ENCODE data around the gene MAP1LC3A. TPM values are rescaled to one million over a fixed set of nuclear protein-coding genes. Genes with fewer than 3 reads are reported as not detected.

Gene MAP1LC3A
- total and polyA plus RNA-seq, 2 donors (not counting 3 experiments of a cell fraction or from before 2014, with no cell fraction given): 32.1 to 39.8 TPM

- H3K4me2 ChIP-seq (ENCODE audit: insufficient read depth, low read length): no peak overlapping the region
Observed at GRCh38 chr20:34561661-34562060, 3.1 kb downstream of the MAP1LC3A start.

GRCh38 chr20:34562641-34563040 is 4.1 kb downstream of the MAP1LC3A start:
- H3K4me2 ChIP-seq (ENCODE audit: insufficient read depth, low read length): no peak overlapping the region
- H3K9ac ChIP-seq (replicated peaks; ENCODE audit: extremely low read depth, insufficient read depth, low read length): no peak overlapping the region
- H3K36me3 ChIP-seq (ENCODE audit: control insufficient read depth in 2 of 2, extremely low read depth in 1 of 2, insufficient read depth in 2 of 2, low read length in 2 of 2): no peaks in the 10 kb centered on the region
- dilution Hi-C loops (cut with MboI; ENCODE audit: extremely low pct_ligation_motif_present, low sequenced_read_pairs) (no loop called here), intact Hi-C loops (cut with micrococcal nuclease) (loop anchor here (1.0 kb wide), 1 partner anchor 207 kb away; no protein-coding TSS in a partner anchor)
- H4K20me1 ChIP-seq (replicated peaks; ENCODE audit: control insufficient read depth, extremely low read depth, insufficient read depth, low read length): no peaks in the 10 kb centered on the region
- POLR2A ChIA-PET: no interaction called here
- H3K4me1 ChIP-seq (ENCODE audit: control insufficient read depth, extremely low read depth, insufficient read depth, low read length): no peaks in the 10 kb centered on the region
- H3K27me3 ChIP-seq (ENCODE audit: control insufficient read depth in 2 of 2, insufficient read depth in 2 of 2, low read length in 2 of 2): no peaks in the 10 kb centered on the region
- FAIRE-seq (peak; percentile 79), DNase-seq (ENCODE audit: low read depth, low spot score) (peak; percentile 39)
- no peaks in the 10 kb centered on the region for H3K79me2 ChIP-seq (ENCODE audit: control insufficient read depth, insufficient read depth, low read length)
- H3K9me1 ChIP-seq (replicated peaks; ENCODE audit: control insufficient read depth, extremely low read depth, insufficient read depth, low read length): no peaks in the 10 kb centered on the region
- H3K27ac ChIP-seq (ENCODE audit: insufficient read depth, low read depth, low read length): no peak overlapping the region
- no peaks in the 10 kb centered on the region for H3K9me3 ChIP-seq (replicated peaks; ENCODE audit: control insufficient read depth, insufficient read depth, low read length)
- TF ChIP-seq MYC (IDR thresholded peaks at IDR 0.05; ENCODE audit: low read depth, low read length): no peak
- TF ChIP-seq CTCF (IDR thresholded peaks at IDR 0.05; ENCODE audit: extremely low read depth in 1 of 2, insufficient read depth in 1 of 2, low read depth in 1 of 2, low read length in 2 of 2): peak; percentile 64 to 83
- H3K4me3 ChIP-seq (replicated peaks in 1 of 3; ENCODE audit: insufficient read depth in 1 of 3, low read depth in 1 of 3, low read length in 3 of 3): no peak overlapping the region
- no peak overlapping the region for H2AFZ ChIP-seq (ENCODE audit: low read depth, low read length)
- CTCF ChIA-PET: interaction anchor here (0.8 to 2.7 kb wide), 14 partner anchors 9 to 372 kb away, joined by 3 to 23 read pairs (median 6); partner anchors contain the start of gene TP53INP2
- BruUV-seq (replicated peaks): no TSS peak

More at GRCh38 chr20:34561661-34562060, 3.1 kb downstream of the MAP1LC3A start:
- Histone ChIP-seq H3K9ac (replicated peaks; ENCODE audit: extremely low read depth, insufficient read depth, low read length) (no peak overlapping the region), H3K27ac (ENCODE audit: insufficient read depth, low read depth, low read length) (no peak overlapping the region), H3K79me2 (ENCODE audit: control insufficient read depth, insufficient read depth, low read length) (no peaks in the 10 kb centered on the region), H2AFZ (ENCODE audit: low read depth, low read length) (no peak overlapping the region), H4K20me1 (replicated peaks; ENCODE audit: control insufficient read depth, extremely low read depth, insufficient read depth, low read length) (no peaks in the 10 kb centered on the region), H3K4me3 (replicated peaks in 1 of 3; ENCODE audit: insufficient read depth in 1 of 3, low read depth in 1 of 3, low read length in 3 of 3) (no peak overlapping the region), H3K9me1 (replicated peaks; ENCODE audit: control insufficient read depth, extremely low read depth, insufficient read depth, low read length) (no peaks in the 10 kb centered on the region), H3K36me3 (ENCODE audit: control insufficient read depth in 2 of 2, extremely low read depth in 1 of 2, insufficient read depth in 2 of 2, low read length in 2 of 2) (no peaks in the 10 kb centered on the region), H3K27me3 (ENCODE audit: control insufficient read depth in 2 of 2, insufficient read depth in 2 of 2, low read length in 2 of 2) (no peaks in the 10 kb centered on the region), H3K9me3 (replicated peaks; ENCODE audit: control insufficient read depth, insufficient read depth, low read length) (no peaks in the 10 kb centered on the region), H3K4me1 (ENCODE audit: control insufficient read depth, extremely low read depth, insufficient read depth, low read length) (no peaks in the 10 kb centered on the region)
- BruUV-seq (replicated peaks): no TSS peak
- no peak for DNase-seq (ENCODE audit: low read depth, low spot score)
- TF ChIP-seq MAX (IDR thresholded peaks at IDR 0.05; ENCODE audit: insufficient read depth, insufficient read length) (no peak), EZH2 (IDR thresholded peaks at IDR 0.05; ENCODE audit: borderline replicate concordance, low read depth, low read length, severe bottlenecking) (no peak), POLR2AphosphoS5 (IDR thresholded peaks at IDR 0.05; ENCODE audit: insufficient read depth, low read depth, low read length) (no peak), JUN (IDR thresholded peaks at IDR 0.05; ENCODE audit: borderline replicate concordance, insufficient read depth, insufficient read length, low read depth) (no peak), MYC (IDR thresholded peaks at IDR 0.05; ENCODE audit: low read depth, low read length) (no peak)
- intact Hi-C loops (cut with micrococcal nuclease) (loop anchor here (1.0 kb wide), 1 partner anchor 208 kb away; no protein-coding TSS in a partner anchor), dilution Hi-C loops (cut with MboI; ENCODE audit: extremely low pct_ligation_motif_present, low sequenced_read_pairs) (no loop called here)
- ChIA-PET POLR2A (no interaction called here), CTCF (interaction anchor here (1.1 to 2.7 kb wide), 10 partner anchors 10 to 249 kb away, joined by 3 to 23 read pairs (median 8); partner anchors contain the start of gene TP53INP2)
- FAIRE-seq: no peak

All from endothelial cell of umbilical vein (primary cell).